ENCODE data around the gene VEGFA. TPM values are rescaled to one million over a fixed set of nuclear protein-coding genes. Genes with fewer than 3 reads are reported as not detected.

Gene VEGFA
- total RNA-seq, 6 experiments from 2014 or later: 26.0 to 37.4 (median 28.3) TPM

- no peak overlapping the region for H3K4me3 Mint-ChIP-seq
- peaks cover 6% of the 10 kb centered on the region for H3K27me3 Mint-ChIP-seq (ENCODE audit: insufficient read depth)
- no peak for DNase-seq
- no peaks in the 10 kb centered on the region for H3K36me3 Mint-ChIP-seq (ENCODE audit: low read depth)
- H3K9me3 Mint-ChIP-seq: no peaks in the 10 kb centered on the region
- no peak overlapping the region for H3K27ac Mint-ChIP-seq
- peaks cover 13% of the 10 kb centered on the region for H3K4me1 Mint-ChIP-seq (ENCODE audit: low read depth)
- TF ChIP-seq CTCF (IDR thresholded peaks at IDR 0.05): no peak
Observed at GRCh38 chr6:43808412-43808811, 38.4 kb downstream of the VEGFA start.

DNA sequence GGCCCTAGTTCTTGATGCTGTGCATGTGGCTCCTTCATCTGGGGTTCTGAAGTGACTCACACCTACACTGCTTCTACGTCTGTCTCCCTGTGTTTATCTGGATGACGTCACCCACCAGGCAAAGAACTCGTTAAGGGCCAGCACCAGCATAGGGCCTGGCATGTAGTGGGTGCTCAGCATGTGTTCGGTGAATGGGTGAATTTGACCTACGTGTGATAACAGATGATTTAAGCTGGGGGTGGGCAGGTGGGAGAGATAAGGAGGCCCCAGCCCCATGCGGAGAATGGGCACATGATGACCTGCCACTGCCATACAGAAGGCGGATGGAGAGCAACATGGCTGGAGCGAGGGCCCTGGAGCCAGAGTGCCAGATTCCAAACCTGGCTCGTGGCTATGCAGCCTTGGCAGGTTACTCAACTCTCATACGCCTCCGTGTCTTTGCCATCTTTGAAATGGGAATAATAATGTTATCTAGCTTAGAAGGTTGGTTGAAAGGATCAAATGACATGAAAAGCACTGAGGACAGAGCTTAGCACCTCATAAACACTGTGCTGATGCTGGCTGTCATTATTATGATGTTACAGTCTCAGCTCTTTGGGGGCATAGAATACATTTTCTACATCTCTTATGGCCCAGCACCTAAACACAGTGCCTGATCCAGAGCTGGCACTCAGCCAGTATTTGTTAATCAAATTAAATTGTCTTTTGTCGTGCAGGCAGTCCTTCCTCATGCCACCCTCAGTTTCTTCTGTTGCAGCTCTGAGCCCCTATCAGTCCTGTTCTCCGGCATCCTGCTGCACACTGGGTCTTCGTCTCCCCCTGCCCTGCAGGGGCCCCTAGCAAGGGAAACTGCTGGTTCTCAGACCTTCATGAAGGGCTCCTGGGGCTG, 39.6 kb downstream of the VEGFA start:
- Mint-ChIP-seq H3K27me3 (ENCODE audit: insufficient read depth) (peaks cover 6% of the 10 kb centered on the region), H3K4me1 (ENCODE audit: low read depth) (peaks cover 13% of the 10 kb centered on the region), H3K4me3 (no peak overlapping the region), H3K9me3 (no peaks in the 10 kb centered on the region), H3K27ac (no peak overlapping the region), H3K36me3 (ENCODE audit: low read depth) (no peaks in the 10 kb centered on the region)
- DNase-seq: peak; percentile 57
- no peak for TF ChIP-seq CTCF (IDR thresholded peaks at IDR 0.05)

GRCh38 chr6:43810965-43811732, 41.1 kb downstream of the VEGFA start:
- Mint-ChIP-seq H3K9me3 (no peaks in the 10 kb centered on the region), H3K4me1 (ENCODE audit: low read depth) (peaks cover 11% of the 10 kb centered on the region), H3K27me3 (ENCODE audit: insufficient read depth) (peaks cover 8% of the 10 kb centered on the region), H3K27ac (no peak overlapping the region), H3K36me3 (ENCODE audit: low read depth) (no peaks in the 10 kb centered on the region), H3K4me3 (no peak overlapping the region)
- TF ChIP-seq CTCF (IDR thresholded peaks at IDR 0.05): no peak
- DNase-seq: no peak

GRCh38 chr6:43811733-43812099, 41.7 kb downstream of the VEGFA start:
- no peaks in the 10 kb centered on the region for H3K9me3 Mint-ChIP-seq
- DNase-seq: no peak
- H3K4me1 Mint-ChIP-seq (ENCODE audit: low read depth): peaks cover 8% of the 10 kb centered on the region
- TF ChIP-seq CTCF (IDR thresholded peaks at IDR 0.05): no peak
- H3K36me3 Mint-ChIP-seq (ENCODE audit: low read depth): no peaks in the 10 kb centered on the region
- H3K4me3 Mint-ChIP-seq: no peak overlapping the region
- H3K27ac Mint-ChIP-seq: no peak overlapping the region
- peaks cover 8% of the 10 kb centered on the region for H3K27me3 Mint-ChIP-seq (ENCODE audit: insufficient read depth)

DNA sequence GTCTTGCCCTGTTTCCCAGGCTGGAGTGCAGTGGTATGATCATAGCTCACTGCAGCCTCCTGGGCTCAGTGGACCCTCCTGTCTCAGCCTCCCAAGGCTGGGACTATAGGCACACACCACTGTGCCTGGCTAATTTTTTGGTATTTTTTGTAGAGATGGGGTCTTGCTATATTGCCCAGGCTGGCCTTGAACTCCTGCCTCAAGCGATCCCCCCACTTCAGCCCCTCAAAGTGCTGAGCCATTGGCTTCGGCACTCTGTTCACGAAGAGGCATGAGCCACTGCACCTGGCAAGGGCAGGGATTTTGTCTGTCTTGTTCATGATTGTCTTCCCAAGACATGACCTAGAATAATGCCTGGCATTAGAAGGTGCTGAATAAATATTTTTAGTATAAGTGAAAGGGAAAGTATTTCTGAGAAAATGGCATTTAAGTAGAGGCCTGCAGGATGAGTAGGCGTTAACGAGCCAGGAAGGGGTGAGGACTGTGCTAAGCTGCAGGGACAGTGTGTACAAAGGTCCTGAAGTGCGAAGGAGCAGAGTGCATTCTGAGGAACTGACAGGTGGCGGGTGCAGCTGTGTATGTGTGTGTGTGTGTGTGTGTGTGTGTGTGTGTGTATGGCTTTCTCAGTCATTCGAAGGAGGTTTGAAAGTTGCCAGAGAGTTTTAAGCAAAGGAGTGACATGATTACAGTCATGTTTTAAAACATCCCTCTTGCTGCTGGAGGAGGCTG, 43.0 kb downstream of the VEGFA start:
- Mint-ChIP-seq H3K27ac (no peak overlapping the region), H3K27me3 (ENCODE audit: insufficient read depth) (peaks cover 11% of the 10 kb centered on the region), H3K4me1 (ENCODE audit: low read depth) (peaks cover 14% of the 10 kb centered on the region), H3K36me3 (ENCODE audit: low read depth) (no peaks in the 10 kb centered on the region), H3K4me3 (no peak overlapping the region), H3K9me3 (no peaks in the 10 kb centered on the region)
- no peak for DNase-seq
- TF ChIP-seq CTCF (IDR thresholded peaks at IDR 0.05): peak; percentile 28; the same call in 1 of the 2 replicates
